ENCODE measurements around the gene PHF13.

Gene PHF13

DNA sequence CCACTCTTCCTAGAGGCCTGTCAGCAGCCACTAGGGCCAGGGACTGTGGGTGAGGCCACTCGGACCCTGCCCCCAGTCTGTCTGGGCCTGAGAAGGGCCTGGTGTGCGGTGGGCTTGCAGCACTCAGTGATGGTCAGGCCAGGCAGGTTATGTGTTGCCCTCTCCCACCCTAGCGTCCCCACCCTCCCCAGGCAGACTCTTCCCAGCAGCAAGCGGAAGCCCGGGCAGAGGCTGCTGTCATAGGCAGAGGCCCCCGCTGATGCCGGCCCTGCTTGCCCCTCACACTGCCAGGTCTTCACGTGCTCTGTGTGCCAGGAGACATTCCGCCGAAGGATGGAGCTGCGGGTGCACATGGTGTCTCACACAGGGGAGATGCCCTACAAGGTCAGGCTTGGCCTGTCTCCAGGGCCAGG is 27.1 kb upstream of the PHF13 start:
- no peak for TF ChIP-seq Cebpa-rat (IDR thresholded peaks at IDR 0.05)
- peak overlapping the region; percentile 73 for H3K4me2 ChIP-seq
- H3K9me3 ChIP-seq, result no peaks in the 10 kb centered on the region
- H3K4me3 ChIP-seq, result no peak overlapping the region
- peak overlapping the region; percentile 70 for H3K27ac ChIP-seq
- peaks cover 89% of the 10 kb centered on the region for H4K20me1 ChIP-seq
- H3K4me1 ChIP-seq, result peaks cover 88% of the 10 kb centered on the region
- no peaks in the 10 kb centered on the region for H3K27me3 ChIP-seq
- H3K36me3 ChIP-seq, result peaks cover 49% of the 10 kb centered on the region
- 0 out of 2 replicates have a peak overlapping the region, but pooled peaks have one; percentile 20 for H3K9ac ChIP-seq

DNA sequence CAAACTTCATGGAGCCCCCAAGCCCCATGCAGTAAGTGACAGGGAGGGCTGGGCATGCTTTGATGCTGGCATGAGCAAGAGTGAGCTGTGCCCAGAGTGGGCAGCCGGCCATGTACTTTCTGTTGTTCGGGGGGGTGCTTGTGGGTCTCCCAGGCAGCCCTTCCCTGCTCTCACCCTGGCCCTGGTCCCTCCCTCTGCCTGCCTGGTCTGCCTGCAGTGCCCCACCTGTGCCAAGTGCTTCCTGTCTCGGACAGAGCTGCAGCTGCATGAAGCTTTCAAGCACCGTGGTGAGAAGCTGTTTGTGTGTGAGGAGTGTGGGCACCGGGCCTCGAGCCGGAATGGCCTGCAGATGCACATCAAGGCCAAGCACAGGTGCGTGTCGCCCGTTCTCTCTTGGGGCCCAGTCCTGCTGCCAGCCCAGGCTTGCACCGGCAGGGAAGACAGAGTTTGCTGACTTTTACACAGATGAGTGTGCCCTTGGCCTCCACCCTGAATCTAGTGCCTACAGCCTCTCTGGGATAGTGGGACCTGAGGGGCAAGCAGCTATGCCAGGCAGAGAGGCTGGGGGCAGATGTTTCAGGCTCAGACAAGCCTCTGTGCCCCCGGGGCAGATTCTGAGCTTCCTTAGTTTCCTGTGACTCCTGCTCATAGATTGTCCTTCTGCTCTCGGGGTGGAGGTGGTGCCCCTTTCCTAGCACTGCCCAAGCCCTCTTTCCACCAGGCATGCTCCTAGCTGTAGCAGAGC is 26.1 kb upstream of the PHF13 start:
- Histone ChIP-seq H3K9me3 (no peaks in the 10 kb centered on the region), H3K36me3 (peaks cover 59% of the 10 kb centered on the region), H3K27ac (peak overlapping the region; percentile 70), H4K20me1 (peaks cover 89% of the 10 kb centered on the region), H3K9ac (peak overlapping the region; percentile 20; the same call in 1 of the 2 replicates), H3K27me3 (no peaks in the 10 kb centered on the region), H3K4me3 (no peak overlapping the region), H3K4me2 (peak overlapping the region; percentile 73), H3K4me1 (peaks cover 88% of the 10 kb centered on the region)
- no peak for TF ChIP-seq Cebpa-rat (IDR thresholded peaks at IDR 0.05)

DNA sequence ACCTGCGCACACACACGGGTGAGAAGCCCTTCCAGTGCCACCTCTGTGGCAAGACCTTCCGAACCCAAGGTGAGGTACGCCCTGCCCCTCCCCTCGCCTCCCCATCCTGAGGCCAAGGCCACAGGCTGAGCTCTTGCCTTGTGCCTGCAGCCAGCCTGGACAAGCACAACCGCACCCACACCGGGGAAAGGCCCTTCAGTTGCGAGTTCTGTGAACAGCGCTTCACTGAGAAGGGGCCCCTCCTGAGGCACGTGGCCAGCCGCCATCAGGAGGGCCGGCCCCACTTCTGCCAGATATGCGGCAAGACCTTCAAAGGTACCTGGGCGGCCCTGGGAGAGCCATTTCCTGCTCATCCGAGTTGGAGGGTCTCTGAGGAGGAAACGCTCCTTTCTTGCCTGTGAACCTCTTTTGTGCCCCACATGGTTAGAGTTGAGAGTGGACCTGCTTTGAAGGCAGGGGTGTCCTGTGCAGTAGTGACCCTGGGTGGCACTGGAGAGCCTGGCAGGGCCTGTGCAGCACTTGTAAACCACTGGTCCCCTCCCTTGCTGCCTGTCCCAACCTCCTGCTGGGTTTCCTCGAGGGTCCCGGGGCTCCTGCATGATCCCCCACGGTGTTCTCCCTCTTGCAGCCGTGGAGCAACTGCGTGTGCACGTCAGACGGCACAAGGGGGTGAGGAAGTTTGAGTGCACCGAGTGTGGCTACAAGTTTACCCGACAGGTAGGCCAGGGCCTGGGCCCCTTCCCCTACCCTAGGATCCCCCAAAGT is 25.2 kb upstream of the PHF13 start:
- Histone ChIP-seq H3K27ac (peak overlapping the region; percentile 70), H3K4me2 (peak overlapping the region; percentile 73), H3K27me3 (no peaks in the 10 kb centered on the region), H3K4me3 (no peak overlapping the region), H3K4me1 (peaks cover 91% of the 10 kb centered on the region), H4K20me1 (peaks cover 91% of the 10 kb centered on the region), H3K36me3 (peaks cover 68% of the 10 kb centered on the region), H3K9ac (0 out of 2 replicates have a peak overlapping the region, but pooled peaks have one; percentile 20), H3K9me3 (no peaks in the 10 kb centered on the region)
- TF ChIP-seq Cebpa-rat (IDR thresholded peaks at IDR 0.05), result no peak

DNA sequence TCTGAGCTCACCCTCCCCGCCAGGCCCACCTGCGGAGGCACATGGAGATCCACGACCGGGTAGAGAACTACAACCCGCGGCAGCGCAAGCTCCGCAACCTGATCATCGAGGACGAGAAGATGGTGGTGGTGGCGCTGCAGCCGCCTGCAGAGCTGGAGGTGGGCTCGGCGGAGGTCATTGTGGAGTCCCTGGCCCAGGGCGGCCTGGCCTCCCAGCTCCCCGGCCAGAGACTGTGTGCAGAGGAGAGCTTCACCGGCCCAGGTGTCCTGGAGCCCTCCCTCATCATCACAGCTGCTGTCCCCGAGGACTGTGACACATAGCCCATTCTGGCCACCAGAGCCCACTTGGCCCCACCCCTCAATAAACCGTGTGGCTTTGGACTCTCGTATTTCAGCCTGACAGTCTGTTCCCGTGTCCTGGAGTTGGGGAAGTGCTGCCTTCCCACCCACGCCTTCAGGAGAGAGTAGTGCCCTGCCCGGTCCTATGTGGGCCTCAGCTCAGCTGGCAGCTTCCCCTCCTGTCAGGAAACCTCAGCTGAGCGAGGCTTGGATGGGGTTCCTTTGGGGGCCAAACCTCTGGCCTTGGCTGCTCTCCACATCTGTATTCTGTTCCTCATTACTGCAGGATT is 24.5 kb upstream of the PHF13 start:
- TF ChIP-seq Cebpa-rat (IDR thresholded peaks at IDR 0.05), result no peak
- 0 out of 2 replicates have a peak overlapping the region, but pooled peaks have one; percentile 20 for H3K9ac ChIP-seq
- H3K27ac ChIP-seq, result peak overlapping the region; percentile 52; the same call in 1 of the 2 replicates
- peak overlapping the region; percentile 73 for H3K4me2 ChIP-seq
- H3K4me3 ChIP-seq, result no peak overlapping the region
- H3K36me3 ChIP-seq, result peaks cover 75% of the 10 kb centered on the region
- H3K9me3 ChIP-seq, result no peaks in the 10 kb centered on the region
- peaks cover 98% of the 10 kb centered on the region for H4K20me1 ChIP-seq
- no peaks in the 10 kb centered on the region for H3K27me3 ChIP-seq
- peaks cover 91% of the 10 kb centered on the region for H3K4me1 ChIP-seq

DNA sequence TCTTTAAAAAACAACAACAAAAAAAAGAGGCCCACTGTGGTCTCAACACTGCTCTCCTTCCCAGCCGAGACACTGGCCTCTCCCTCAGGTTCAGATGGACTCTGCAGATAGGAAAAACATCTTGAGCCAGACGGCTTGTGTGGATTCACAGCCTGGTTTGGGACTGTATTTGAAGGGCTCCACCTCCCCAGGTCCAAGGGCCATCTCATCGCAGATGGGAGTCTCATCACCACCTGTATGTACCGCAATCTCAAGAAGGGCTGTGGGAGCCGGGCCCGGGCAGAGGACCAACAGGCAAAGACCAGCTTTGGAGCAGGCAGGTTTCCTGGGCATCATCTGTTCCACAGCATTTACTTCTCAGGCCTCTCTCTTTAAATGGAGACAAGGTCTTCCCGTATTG is 23.5 kb upstream of the PHF13 start:
- TF ChIP-seq Cebpa-rat (IDR thresholded peaks at IDR 0.05), result no peak
- no peaks in the 10 kb centered on the region for H3K9me3 ChIP-seq
- H3K36me3 ChIP-seq, result peaks cover 81% of the 10 kb centered on the region
- peaks cover 83% of the 10 kb centered on the region for H3K4me1 ChIP-seq
- H4K20me1 ChIP-seq, result peaks cover 100% of the 10 kb centered on the region
- peak overlapping the region; percentile 73; the same call in 1 of the 2 replicates for H3K4me2 ChIP-seq
- H3K4me3 ChIP-seq, result no peak overlapping the region
- H3K27me3 ChIP-seq, result no peaks in the 10 kb centered on the region
- H3K9ac ChIP-seq, result 0 out of 2 replicates have a peak overlapping the region, but pooled peaks have one; percentile 17
- no peak overlapping the region for H3K27ac ChIP-seq

DNA sequence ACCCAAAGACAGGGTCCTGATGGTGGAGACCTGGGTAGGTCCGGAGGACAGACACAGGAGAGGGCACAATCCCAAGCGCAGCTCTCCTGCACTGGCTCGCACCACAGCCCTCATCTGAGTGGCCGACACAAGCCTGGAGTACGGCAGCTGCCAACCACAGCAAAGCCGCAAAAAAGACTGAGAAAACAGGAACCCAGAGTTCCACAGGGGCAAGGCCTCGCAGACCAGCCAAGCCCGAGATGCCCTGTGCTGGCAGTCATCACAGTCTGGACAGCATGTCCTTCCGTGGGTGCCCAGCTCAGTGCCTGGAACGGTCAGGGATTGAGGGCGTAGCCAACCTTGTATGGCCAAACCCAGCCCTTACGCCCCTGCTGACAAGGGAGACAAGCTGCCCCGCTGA is 22.3 kb upstream of the PHF13 start:
- peaks cover 88% of the 10 kb centered on the region for H3K36me3 ChIP-seq
- H3K27ac ChIP-seq, result peak overlapping the region; percentile 62
- no peaks in the 10 kb centered on the region for H3K27me3 ChIP-seq
- no peaks in the 10 kb centered on the region for H3K9me3 ChIP-seq
- peaks cover 71% of the 10 kb centered on the region for H3K4me1 ChIP-seq
- H3K4me2 ChIP-seq, result peak overlapping the region; percentile 73
- TF ChIP-seq Cebpa-rat (IDR thresholded peaks at IDR 0.05), result no peak
- peak overlapping the region; percentile 25 for H3K9ac ChIP-seq
- H3K4me3 ChIP-seq, result no peak overlapping the region
- peaks cover 100% of the 10 kb centered on the region for H4K20me1 ChIP-seq

DNA sequence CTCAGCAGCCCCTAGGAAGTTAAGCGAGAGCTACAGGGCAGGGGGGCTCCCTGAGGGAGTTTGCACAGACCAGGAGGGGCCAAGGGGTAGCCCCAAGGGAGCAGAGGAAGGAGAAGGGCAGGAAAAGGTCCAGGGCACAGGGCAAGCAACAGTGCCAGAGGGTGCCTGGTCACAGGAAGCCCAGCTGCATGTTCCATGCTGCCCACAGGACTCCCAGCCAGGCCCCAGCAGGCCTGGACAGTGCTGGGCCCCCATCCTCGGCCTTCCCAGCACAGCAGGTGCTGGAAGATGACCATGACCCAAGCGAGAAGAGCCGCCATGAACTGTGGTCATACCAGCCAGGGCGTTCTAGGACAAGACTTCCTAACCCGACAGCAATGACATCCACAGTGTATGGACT is 21.9 kb upstream of the PHF13 start:
- H3K9ac ChIP-seq, result peak overlapping the region; percentile 25
- peaks cover 100% of the 10 kb centered on the region for H4K20me1 ChIP-seq
- H3K36me3 ChIP-seq, result peaks cover 90% of the 10 kb centered on the region
- no peaks in the 10 kb centered on the region for H3K27me3 ChIP-seq
- TF ChIP-seq Cebpa-rat (IDR thresholded peaks at IDR 0.05), result no peak
- no peak overlapping the region for H3K4me3 ChIP-seq
- H3K4me2 ChIP-seq, result peak overlapping the region; percentile 73
- peaks cover 67% of the 10 kb centered on the region for H3K4me1 ChIP-seq
- no peaks in the 10 kb centered on the region for H3K9me3 ChIP-seq
- peak overlapping the region; percentile 62 for H3K27ac ChIP-seq

DNA sequence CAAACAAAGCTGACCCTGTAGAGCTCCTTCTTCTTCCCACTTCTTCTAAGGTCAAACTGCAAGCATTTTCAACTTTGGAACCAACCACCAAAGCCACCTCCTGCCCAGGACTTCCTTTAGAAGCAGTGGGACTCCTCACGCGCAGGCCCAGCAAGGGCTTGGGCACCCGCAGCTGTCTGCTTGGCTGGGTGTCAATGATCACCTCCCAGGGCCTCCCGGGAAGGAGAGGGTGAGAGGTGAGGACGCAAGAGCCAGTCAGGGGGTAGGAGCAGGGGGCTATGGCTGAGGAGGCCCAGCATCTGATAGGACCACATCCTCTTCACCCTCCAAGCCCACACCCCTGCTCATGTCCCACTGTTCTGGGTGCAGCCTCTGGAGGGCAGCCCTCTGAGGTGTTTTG is 21.1 kb upstream of the PHF13 start:
- H3K4me3 ChIP-seq, result no peak overlapping the region
- no peaks in the 10 kb centered on the region for H3K9me3 ChIP-seq
- H3K4me2 ChIP-seq, result peak overlapping the region; percentile 73
- peaks cover 90% of the 10 kb centered on the region for H3K36me3 ChIP-seq
- TF ChIP-seq Cebpa-rat (IDR thresholded peaks at IDR 0.05), result no peak
- H3K4me1 ChIP-seq, result peaks cover 59% of the 10 kb centered on the region
- peak overlapping the region; percentile 62 for H3K27ac ChIP-seq
- H3K27me3 ChIP-seq, result no peaks in the 10 kb centered on the region
- peaks cover 100% of the 10 kb centered on the region for H4K20me1 ChIP-seq
- peak overlapping the region; percentile 25; the same call in 1 of the 2 replicates for H3K9ac ChIP-seq

DNA sequence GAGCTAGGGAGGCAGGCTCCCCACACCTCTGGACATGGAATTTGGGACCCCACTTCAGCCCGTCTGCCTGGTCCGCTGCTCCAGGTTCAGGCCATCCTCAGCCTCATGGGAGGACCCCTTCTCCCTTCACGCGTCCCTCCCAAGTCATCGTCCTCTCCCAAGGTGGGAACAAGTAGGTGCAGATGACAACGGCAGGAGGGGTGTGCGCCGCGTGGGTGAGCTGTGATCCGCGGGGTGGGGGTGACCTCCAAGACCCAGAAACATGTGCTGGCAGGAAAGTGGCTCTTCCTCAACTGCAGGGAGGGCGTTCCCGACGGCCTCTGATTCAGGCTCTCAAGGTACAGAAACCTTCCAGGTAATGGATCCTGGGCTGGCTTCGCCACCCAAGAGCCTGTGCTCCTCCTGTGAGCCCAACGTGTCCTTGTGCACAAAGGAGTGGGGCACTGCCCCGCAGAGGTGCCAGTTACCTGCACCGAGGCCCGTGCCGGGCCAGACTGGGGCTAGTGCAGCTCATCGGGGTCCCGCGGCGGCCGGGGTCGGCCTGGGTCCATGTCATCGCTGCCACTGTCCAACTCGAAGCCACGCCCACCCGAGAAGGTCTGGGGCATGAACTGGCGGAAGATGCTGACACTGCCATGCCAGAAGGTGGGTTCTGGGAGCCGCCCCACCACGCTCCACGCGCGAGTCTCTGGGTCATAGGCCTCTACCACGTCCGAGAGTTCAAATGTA is 20.5 kb upstream of the PHF13 start:
- Histone ChIP-seq H3K4me1 (peaks cover 59% of the 10 kb centered on the region), H3K4me2 (peak overlapping the region; percentile 73), H3K36me3 (peaks cover 92% of the 10 kb centered on the region), H3K4me3 (no peak overlapping the region), H3K9ac (no peak overlapping the region), H3K27me3 (no peaks in the 10 kb centered on the region), H3K27ac (peak overlapping the region; percentile 62), H4K20me1 (peaks cover 100% of the 10 kb centered on the region), H3K9me3 (no peaks in the 10 kb centered on the region)
- no peak for TF ChIP-seq Cebpa-rat (IDR thresholded peaks at IDR 0.05)
